GM23248 (cell line): ENCODE data around the gene GJB1. TPM values are rescaled to one million over a fixed set of nuclear protein-coding genes. Genes with fewer than 3 reads are reported as not detected.

Experiments used
- DNase-seq: peaks from one replicate; pipeline ENCODE4 v3.0.0-alpha.2; 2015
- H2AFZ ChIP-seq: fragments of 200-600 bp; sonication (generic); 2 replicates; pipeline ENCODE4 v1.6.1; 2016; ENCODE audit warnings: antibody characterized with exemption
- H3F3A ChIP-seq: fragments of 200-600 bp; sonication (generic); 2 replicates; pipeline ENCODE4 v1.6.1; 2016; ENCODE audit warnings: mild to moderate bottlenecking, antibody characterized with exemption, mixed run types; ENCODE audit not compliant: insufficient read depth
- H3K27ac ChIP-seq: fragments of 200-600 bp; sonication (generic); 2 replicates; pipeline ENCODE4 v1.5.1; 2016; ENCODE audit warnings: mild to moderate bottlenecking
- H3K27me3 ChIP-seq: fragments of 200-600 bp; sonication (generic); replicated peaks from 2 replicates; pipeline ENCODE4 v1.6.1; 2016; ENCODE audit warnings: mild to moderate bottlenecking; ENCODE audit not compliant: insufficient read depth
- H3K36me3 ChIP-seq: fragments of 200-600 bp; sonication (generic); 2 replicates; pipeline ENCODE4 v1.6.1; 2016; ENCODE audit warnings: low read depth, mild to moderate bottlenecking
- H3K4me1 ChIP-seq: fragments of 200-600 bp; sonication (generic); 2 replicates; pipeline ENCODE4 v1.6.1; 2016; ENCODE audit warnings: mild to moderate bottlenecking; ENCODE audit not compliant: insufficient read depth
- H3K4me2 ChIP-seq: fragments of 200-600 bp; sonication (generic); one replicate; pipeline ENCODE4 v1.6.1; 2016; ENCODE audit warnings: mild to moderate bottlenecking; ENCODE audit not compliant: unreplicated experiment
- H3K4me3 ChIP-seq: fragments of 200-600 bp; sonication (generic); 2 replicates; pipeline ENCODE4 v1.5.1; 2016; ENCODE audit warnings: mild to moderate bottlenecking
- H3K79me2 ChIP-seq: fragments of 200-600 bp; sonication (generic); 2 replicates; pipeline ENCODE4 v1.6.1; 2016; ENCODE audit warnings: mild to moderate bottlenecking; ENCODE audit not compliant: insufficient read depth
- H3K9ac ChIP-seq: fragments of 200-600 bp; sonication (generic); 2 replicates; pipeline ENCODE4 v1.6.1; 2016; ENCODE audit warnings: mild to moderate bottlenecking
- H3K9me2 ChIP-seq: fragments of 200-600 bp; sonication (generic); 2 replicates; pipeline ENCODE4 v1.6.1; 2016; ENCODE audit warnings: mixed run types, mild to moderate bottlenecking, moderate library complexity; ENCODE audit not compliant: insufficient read depth
- H3K9me3 ChIP-seq: fragments of 200-600 bp; sonication (generic); one replicate; pipeline ENCODE4 v1.6.1; 2017; ENCODE audit warnings: low read depth
- H4K20me1 ChIP-seq: fragments of 200-600 bp; sonication (generic); 2 replicates; pipeline ENCODE4 v1.6.0; 2016; ENCODE audit not compliant: insufficient read depth
- EZH2 ChIP-seq: fragments of 200-600 bp; sonication (generic); IDR thresholded peaks from 2 replicates; pipeline ENCODE4 v1.6.1; 2018; ENCODE audit warnings: antibody characterized with exemption, mild to moderate bottlenecking; ENCODE audit not compliant: insufficient read depth, poor library complexity, severe bottlenecking
- EZH2phosphoT487 ChIP-seq: fragments of 200-600 bp; sonication (generic); IDR thresholded peaks from 2 replicates; pipeline ENCODE4 v1.6.1; 2018; ENCODE audit warnings: antibody characterized with exemption, moderate library complexity, mild to moderate bottlenecking, low read depth; ENCODE audit not compliant: insufficient read depth
- WGBS, 2 experiments: methylation state at CpG; one replicate each; pipeline ENCODE4 v1.1.6; 2015 to 2017; ENCODE audit warnings: low lambda C conversion rate in 2 of 2, low coverage in 1 of 2; ENCODE audit errors: missing lambda C conversion rate in 2 of 2; 5-methylcytosine and 5-hydroxymethylcytosine counted together
- in situ Hi-C: fragments of 300-500 bp; cut with MboI; formaldehyde crosslinking; loops from 2 replicates; pipeline ENCODE4 v1.15.0; 2020
- polyA plus RNA-seq: library from polyadenylated mRNA; unstranded; fragments of >200 nt; fragmentation: Nextera tagmentation; extraction: Ambion mirVana; gene quantifications from 2 replicates; pipeline ENCODE4 v1.2.1, GENCODE V29; 2016
- total RNA-seq: library from RNA; depleted of rRNA; stranded (reverse); fragments of >200 nt; shearing (Covaris generic); gene quantifications from 2 replicates; pipeline ENCODE4 v1.2.3, GENCODE V29; 2014

Gene GJB1
- total and polyA plus RNA-seq, 2 experiments from 2014 or later: not detected

- Histone ChIP-seq H3K36me3 (no peaks in the 10 kb centered on the region), H4K20me1 (no peaks in the 10 kb centered on the region), H3K27ac (no peak overlapping the region), H2AFZ (no peak overlapping the region), H3K4me3 (no peak overlapping the region), H3F3A (no peaks in the 10 kb centered on the region), H3K9ac (no peak overlapping the region), H3K4me2 (no peak overlapping the region), H3K9me2 (no peaks in the 10 kb centered on the region), H3K79me2 (no peaks in the 10 kb centered on the region), H3K4me1 (no peaks in the 10 kb centered on the region), H3K9me3 (no peaks in the 10 kb centered on the region), H3K27me3 (no peaks in the 10 kb centered on the region)
- 94 to 100% methylated on average over 3 of the region's 3 CpGs for WGBS, 2 experiments
- TF ChIP-seq EZH2phosphoT487: no peak
- TF ChIP-seq EZH2: no peak
- no peak for DNase-seq
- in situ Hi-C loops: no loop called here
Observed at GRCh38 chrX:71239781-71240180, 16.8 kb downstream of the GJB1 start.

GRCh38 chrX:71241301-71241700, 18.3 kb downstream of the GJB1 start:
- no peaks in the 10 kb centered on the region for H3K9me3 ChIP-seq
- H3K27ac ChIP-seq: no peak overlapping the region
- TF ChIP-seq EZH2: no peak
- no peak for TF ChIP-seq EZH2phosphoT487
- no peak overlapping the region for H2AFZ ChIP-seq
- DNase-seq: no peak
- H3K9me2 ChIP-seq: no peaks in the 10 kb centered on the region
- H3K27me3 ChIP-seq: no peaks in the 10 kb centered on the region
- H3K36me3 ChIP-seq: no peaks in the 10 kb centered on the region
- WGBS, 2 experiments: 88 to 97% methylated on average over 3 to 6 of the region's 6 CpGs
- no peaks in the 10 kb centered on the region for H3F3A ChIP-seq
- no peaks in the 10 kb centered on the region for H3K79me2 ChIP-seq
- in situ Hi-C loops: no loop called here
- H3K4me3 ChIP-seq: no peak overlapping the region
- no peak overlapping the region for H3K9ac ChIP-seq
- H3K4me2 ChIP-seq: no peak overlapping the region
- H4K20me1 ChIP-seq: no peaks in the 10 kb centered on the region
- no peaks in the 10 kb centered on the region for H3K4me1 ChIP-seq

- WGBS, 2 experiments: 98 to 100% methylated on average over 6 to 9 of the region's 9 CpGs
- H3K4me2 ChIP-seq: no peak overlapping the region
- H3K9me2 ChIP-seq: no peaks in the 10 kb centered on the region
- no peak overlapping the region for H3K4me3 ChIP-seq
- H3K9ac ChIP-seq: no peak overlapping the region
- H3K9me3 ChIP-seq: no peaks in the 10 kb centered on the region
- no peak overlapping the region for H2AFZ ChIP-seq
- H3K4me1 ChIP-seq: no peaks in the 10 kb centered on the region
- no peaks in the 10 kb centered on the region for H3K36me3 ChIP-seq
- DNase-seq: no peak
- no peak overlapping the region for H3K27ac ChIP-seq
- no peaks in the 10 kb centered on the region for H4K20me1 ChIP-seq
- in situ Hi-C loops: no loop called here
- TF ChIP-seq EZH2: no peak
- TF ChIP-seq EZH2phosphoT487: no peak
- H3F3A ChIP-seq: no peaks in the 10 kb centered on the region
- no peaks in the 10 kb centered on the region for H3K79me2 ChIP-seq
- no peaks in the 10 kb centered on the region for H3K27me3 ChIP-seq
Observed at GRCh38 chrX:71244359-71245128, 21.5 kb downstream of the GJB1 start.

- H3K4me2 ChIP-seq: no peak overlapping the region
- no peak overlapping the region for H3K9ac ChIP-seq
- H3K36me3 ChIP-seq: no peaks in the 10 kb centered on the region
- no peaks in the 10 kb centered on the region for H3K79me2 ChIP-seq
- no peak overlapping the region for H3K4me3 ChIP-seq
- no peaks in the 10 kb centered on the region for H3K27me3 ChIP-seq
- no peak overlapping the region for H3K27ac ChIP-seq
- in situ Hi-C loops: no loop called here
- no peaks in the 10 kb centered on the region for H3K9me2 ChIP-seq
- H2AFZ ChIP-seq: no peak overlapping the region
- TF ChIP-seq EZH2: no peak
- TF ChIP-seq EZH2phosphoT487: no peak
- DNase-seq: no peak
- H3F3A ChIP-seq: no peaks in the 10 kb centered on the region
- H3K9me3 ChIP-seq: no peaks in the 10 kb centered on the region
- WGBS, 2 experiments: 95 to 96% methylated on average over 2 of the region's 2 CpGs
- no peaks in the 10 kb centered on the region for H3K4me1 ChIP-seq
- no peaks in the 10 kb centered on the region for H4K20me1 ChIP-seq
Observed at GRCh38 chrX:71245159-71245558, 22.1 kb downstream of the GJB1 start.
